GM18951 (cell line): ENCODE measurements around the gene PRKAG2.

Source experiments
- POLR2A ChIP-seq: IDR thresholded peaks from 4 replicates; pipeline ENCODE4 v1.6.1; 2011; ENCODE audit warnings: mild to moderate bottlenecking; ENCODE audit not compliant: insufficient read length, insufficient read depth; ENCODE audit errors: extremely low read depth
- in situ Hi-C: fragments of 300-500 bp; cut with MboI; formaldehyde crosslinking; loops from one replicate; pipeline ENCODE4 v1.12.0; 2022; ENCODE audit warnings: low sequenced_read_pairs, mixed read lengths, inconsistent platforms; ENCODE audit not compliant: unreplicated experiment

The PRKAG2 gene

GRCh38 chr7:151715666-151716315 lies 161.1 kb downstream of the PRKAG2 start:
- TF ChIP-seq POLR2A: no peak
- in situ Hi-C loops: no loop called here

DNA sequence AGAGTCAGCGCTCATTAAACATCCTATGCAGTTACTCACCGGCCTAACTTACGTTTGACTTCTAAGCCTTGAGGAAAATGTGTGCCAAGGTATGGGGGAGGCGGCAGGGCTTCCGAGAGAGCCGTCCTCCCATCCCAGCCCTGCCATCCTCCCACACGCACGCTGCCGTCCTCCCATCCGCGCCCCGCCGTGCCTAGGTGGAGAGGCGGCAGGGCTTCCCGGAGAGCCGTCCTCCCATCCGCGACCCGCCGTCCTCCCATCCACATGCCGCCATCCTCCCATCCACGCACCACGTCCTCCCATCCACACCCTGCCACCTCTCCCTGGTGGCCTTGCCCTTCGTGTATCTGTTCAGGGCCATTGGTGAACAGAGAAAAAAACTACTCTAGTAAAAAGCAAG lies 162.7 kb downstream of the PRKAG2 start:
- TF ChIP-seq POLR2A: no peak
- in situ Hi-C loops: no loop called here

GRCh38 chr7:151712810-151713125 lies 164.1 kb downstream of the PRKAG2 start:
- no peak for TF ChIP-seq POLR2A
- in situ Hi-C loops: no loop called here

- in situ Hi-C loops: no loop called here
- no peak for TF ChIP-seq POLR2A
These were observed 164.8 kb downstream of the PRKAG2 start for GRCh38 chr7:151711906-151712809.

DNA sequence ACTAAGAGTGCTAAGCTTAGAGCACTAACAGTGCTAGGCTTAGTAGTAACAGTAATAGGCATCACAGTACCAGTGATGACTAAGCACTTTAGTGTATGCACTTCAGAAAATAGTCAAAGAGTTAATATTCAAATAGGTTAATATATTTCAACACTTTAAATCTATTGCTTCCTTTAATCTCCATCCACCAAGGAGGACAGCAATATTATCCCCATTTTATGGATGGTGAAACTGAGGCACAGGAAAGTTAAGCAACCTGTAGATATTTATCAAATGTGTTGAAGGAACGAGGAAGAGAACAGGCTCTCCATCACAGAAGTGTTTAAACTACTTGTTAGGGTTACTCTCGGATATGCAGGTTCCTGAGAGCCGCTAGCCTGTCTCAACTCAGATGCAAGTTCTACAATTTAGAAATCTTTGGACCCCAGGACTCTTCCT lies 165.5 kb downstream of the PRKAG2 start:
- TF ChIP-seq POLR2A: no peak

DNA sequence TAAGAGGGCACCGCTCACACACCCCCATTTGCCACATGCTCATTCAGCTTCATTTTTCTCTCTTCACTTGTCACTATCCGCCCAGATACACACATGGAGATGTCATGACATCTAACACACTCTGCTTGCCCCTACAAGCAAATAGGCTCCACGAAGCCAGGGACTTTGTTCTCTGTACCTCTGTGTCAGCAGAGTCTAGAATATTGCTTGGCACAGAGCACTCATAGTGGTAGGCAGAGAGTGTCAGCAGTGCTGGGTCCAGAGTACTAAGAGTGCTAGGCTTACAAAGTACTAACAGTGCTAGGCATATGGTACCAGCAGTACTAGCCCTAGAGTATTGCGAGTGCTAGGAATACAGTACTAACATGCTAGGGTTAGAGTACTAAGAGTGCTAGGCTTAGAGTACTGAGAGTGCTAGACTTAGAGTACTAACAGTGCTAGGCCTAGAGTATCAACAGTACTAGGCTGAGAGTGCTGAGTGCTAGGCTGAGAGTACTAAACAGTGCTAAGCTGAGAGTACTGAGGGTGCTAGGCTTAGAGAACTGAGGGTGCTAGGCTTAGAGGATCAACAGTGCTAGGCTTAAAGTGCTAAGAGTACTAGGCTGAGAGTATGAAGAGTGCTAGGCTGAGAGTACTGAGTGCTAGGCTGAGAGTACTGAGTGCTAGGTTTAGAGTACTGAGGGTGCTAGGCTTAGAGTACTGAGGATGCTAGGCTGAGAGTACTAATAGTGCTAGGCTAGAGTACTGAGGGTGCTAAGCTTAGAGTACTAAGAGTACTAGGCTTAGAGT lies 166.1 kb downstream of the PRKAG2 start:
- no peak for TF ChIP-seq POLR2A
- in situ Hi-C loops: no loop called here

More for the DNA sequence above, 165.5 kb downstream of the PRKAG2 start:
- in situ Hi-C loops: no loop called here

GRCh38 chr7:151710121-151710640 lies 166.7 kb downstream of the PRKAG2 start:
- TF ChIP-seq POLR2A: no peak
- in situ Hi-C loops: no loop called here

GRCh38 chr7:151709141-151710038 lies 167.5 kb downstream of the PRKAG2 start:
- in situ Hi-C loops: no loop called here
- no peak for TF ChIP-seq POLR2A

GRCh38 chr7:151708610-151709009 lies 168.3 kb downstream of the PRKAG2 start:
- in situ Hi-C loops: no loop called here
- TF ChIP-seq POLR2A: no peak

DNA sequence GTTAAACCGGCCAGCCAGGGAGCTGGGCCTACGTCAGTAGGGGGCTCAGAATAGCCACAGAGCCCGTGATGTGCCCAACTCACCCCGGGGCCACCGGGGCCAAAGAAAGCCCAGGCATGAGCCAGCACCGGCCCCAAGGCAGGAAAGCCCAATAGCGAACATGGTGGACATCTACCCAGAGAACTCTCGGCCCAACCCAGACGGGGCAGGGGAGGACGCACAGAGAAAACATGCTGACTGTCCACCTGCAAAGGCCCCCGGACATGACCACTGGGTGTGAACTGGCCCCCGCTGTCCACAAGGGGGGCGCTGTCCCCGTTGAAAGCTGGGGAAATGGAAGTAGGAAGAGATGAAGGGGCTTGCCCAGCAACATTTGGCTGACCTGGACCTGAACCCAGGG lies 169.2 kb downstream of the PRKAG2 start:
- in situ Hi-C loops: no loop called here

DNA sequence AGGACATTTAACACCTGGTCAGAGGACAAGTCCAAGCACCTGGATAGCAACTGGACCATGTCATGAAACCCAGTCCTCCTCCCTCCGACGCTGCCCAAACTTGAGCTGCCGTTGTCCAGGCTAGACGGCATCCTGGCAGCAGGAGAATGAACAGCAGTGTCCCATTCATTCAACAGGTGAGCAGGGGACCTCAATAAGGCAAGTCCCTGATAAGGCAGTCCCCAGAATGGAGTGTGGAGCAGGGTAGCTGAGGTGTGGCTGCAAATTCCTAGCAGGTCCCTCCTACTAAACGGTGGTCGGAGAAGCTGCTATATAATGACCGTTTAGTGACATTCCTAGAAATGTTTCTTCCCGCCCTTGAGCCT lies 169.8 kb downstream of the PRKAG2 start:
- no peak for TF ChIP-seq POLR2A
- in situ Hi-C loops: no loop called here

More for the DNA sequence above, 169.2 kb downstream of the PRKAG2 start:
- no peak for TF ChIP-seq POLR2A

DNA sequence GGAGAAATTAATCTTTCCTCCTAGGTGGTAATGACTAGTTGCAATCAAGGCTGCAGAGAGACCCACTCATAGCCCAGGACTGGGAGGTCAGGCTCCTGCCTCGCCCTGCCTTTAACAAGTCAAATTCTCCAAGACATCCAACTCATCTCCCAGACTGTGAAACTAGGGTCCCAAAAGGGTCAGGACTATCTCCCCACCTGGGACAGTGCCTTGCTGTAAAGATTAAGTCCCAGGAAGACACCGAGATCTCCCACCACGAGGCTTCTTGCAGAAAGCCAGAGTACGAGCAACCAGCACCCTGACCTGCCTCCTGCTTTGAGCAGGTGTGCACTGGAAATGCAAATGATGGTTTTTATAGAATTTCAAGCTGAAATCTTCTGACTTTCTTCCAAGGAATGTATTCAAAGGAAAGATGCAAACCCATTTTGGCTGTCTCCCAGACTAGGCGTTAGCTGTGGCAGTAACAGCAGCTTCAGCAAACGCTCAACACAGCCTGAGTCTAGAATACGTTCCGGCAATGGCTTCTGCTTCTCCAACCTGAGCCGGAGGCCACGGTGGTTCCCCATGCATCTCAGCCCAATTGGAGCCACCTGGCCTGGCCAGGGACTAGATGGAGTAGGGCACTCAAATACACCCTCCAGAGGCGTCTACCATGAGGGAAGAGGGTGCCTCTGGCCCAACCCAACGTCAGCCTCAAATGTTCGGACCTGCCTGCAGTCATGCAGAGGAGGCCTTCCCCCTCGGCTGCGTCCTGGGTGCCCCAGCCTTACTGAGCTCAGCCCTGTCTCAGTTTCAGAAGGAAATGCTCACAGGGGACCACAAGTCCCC lies 170.4 kb downstream of the PRKAG2 start:
- TF ChIP-seq POLR2A: no peak
- in situ Hi-C loops: no loop called here
